ENCODE results near the gene LRRC47.

Gene LRRC47

GRCh38 chr1:3831689-3832088 lies 35.4 kb upstream of the LRRC47 start:
- peaks cover 23 to 76% of the 10 kb centered on the region in 2 donors for H3K36me3 ChIP-seq (replicated peaks in 1 of 2; ENCODE audit: control insufficient read depth in 2 of 2, insufficient read depth in 2 of 2, low read length in 2 of 2)
- no peak overlapping the region for H2BK15ac ChIP-seq (ENCODE audit: low read length)
- H4K91ac ChIP-seq (ENCODE audit: low read depth, low read length, poor library complexity) = no peak overlapping the region
- H3K4me3 ChIP-seq (ENCODE audit: low read length in 2 of 2) = no peak overlapping the region
- no peak overlapping the region for H2BK120ac ChIP-seq (ENCODE audit: low read depth, low read length)
- no peaks in the 10 kb centered on the region for H3K9me3 ChIP-seq (replicated peaks in 1 of 2; ENCODE audit: control insufficient read depth in 2 of 2, insufficient read depth in 1 of 2, low read depth in 1 of 2, low read length in 2 of 2)
- no peak overlapping the region for H3K4ac ChIP-seq (ENCODE audit: low read length)
- H3K27ac ChIP-seq (replicated peaks; ENCODE audit: low read length) = no peak overlapping the region
- no peaks in the 10 kb centered on the region for H3K79me1 ChIP-seq (ENCODE audit: low read depth, low read length)
- no peak overlapping the region for H2AFZ ChIP-seq (ENCODE audit: low read length)
- H3K14ac ChIP-seq (ENCODE audit: low read length) = no peak overlapping the region
- no CpG with 5 or more reads among the region's 6 CpGs for WGBS, 2 donors (ENCODE audit: extremely low coverage in 2 of 2, insufficient read length in 2 of 2, insufficient replicate concordance in 1 of 2)
- no peak overlapping the region for H4K8ac ChIP-seq (ENCODE audit: low read depth, low read length)
- no peak overlapping the region for H3K23ac ChIP-seq (ENCODE audit: low read depth, low read length, poor library complexity)
- no peaks in the 10 kb centered on the region for H3K27me3 ChIP-seq (ENCODE audit: control insufficient read depth in 3 of 3, insufficient read depth in 3 of 3, low read depth in 1 of 3, low read length in 3 of 3)
- H3K9ac ChIP-seq (ENCODE audit: low read depth, low read length, poor library complexity) = no peak overlapping the region
- no peak overlapping the region for H2BK5ac ChIP-seq (ENCODE audit: low read length)
- H3K18ac ChIP-seq (ENCODE audit: low read length) = no peak overlapping the region
- H3K4me2 ChIP-seq (ENCODE audit: insufficient read depth, low read length, poor library complexity, severe bottlenecking) = no peak overlapping the region
- no peaks in the 10 kb centered on the region for H3K4me1 ChIP-seq (ENCODE audit: control insufficient read depth in 2 of 2, insufficient read depth in 1 of 2, low read depth in 1 of 2, low read length in 2 of 2)
- H2AK5ac ChIP-seq (ENCODE audit: low read depth, low read length) = no peak overlapping the region
- DNase-seq (ENCODE audit: low spot score) = no peak
- H2BK12ac ChIP-seq (ENCODE audit: low read length) = no peak overlapping the region

DNA sequence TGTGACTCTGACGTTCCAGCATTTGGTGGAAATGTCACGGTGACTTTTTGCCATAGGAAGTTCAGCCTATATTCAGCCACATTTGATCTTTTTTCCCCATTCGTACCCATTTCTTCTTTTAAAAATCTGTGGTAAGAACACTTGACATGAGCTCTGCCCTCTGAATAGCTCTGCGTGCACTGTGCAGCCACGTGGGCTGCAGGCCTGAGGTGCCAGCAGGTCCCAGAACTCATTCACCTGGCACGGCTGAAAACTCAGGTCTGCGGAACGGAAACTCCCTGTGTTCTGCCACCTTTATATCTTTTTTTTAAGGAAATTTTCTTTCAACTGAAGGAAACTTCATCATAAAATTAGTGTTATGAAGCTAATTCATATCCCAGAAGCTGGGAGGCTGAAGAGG lies 32.1 kb upstream of the LRRC47 start:
- Histone ChIP-seq H2BK15ac (ENCODE audit: low read length) (no peak overlapping the region), H3K14ac (ENCODE audit: low read length) (no peak overlapping the region), H3K4ac (ENCODE audit: low read length) (no peak overlapping the region), H2BK120ac (ENCODE audit: low read depth, low read length) (no peak overlapping the region), H3K9ac (ENCODE audit: low read depth, low read length, poor library complexity) (no peak overlapping the region), H3K18ac (ENCODE audit: low read length) (no peak overlapping the region), H3K9me3 (replicated peaks in 1 of 2; ENCODE audit: control insufficient read depth in 2 of 2, insufficient read depth in 1 of 2, low read depth in 1 of 2, low read length in 2 of 2) (no peaks in the 10 kb centered on the region), H3K36me3 (replicated peaks in 1 of 2; ENCODE audit: control insufficient read depth in 2 of 2, insufficient read depth in 2 of 2, low read length in 2 of 2) (peaks cover 29 to 80% of the 10 kb centered on the region in 2 donors), H2AFZ (ENCODE audit: low read length) (no peak overlapping the region), H4K91ac (ENCODE audit: low read depth, low read length, poor library complexity) (no peak overlapping the region), H3K27ac (replicated peaks; ENCODE audit: low read length) (no peak overlapping the region), H2AK5ac (ENCODE audit: low read depth, low read length) (no peak overlapping the region), H3K79me1 (ENCODE audit: low read depth, low read length) (no peaks in the 10 kb centered on the region), H3K4me1 (ENCODE audit: control insufficient read depth in 2 of 2, insufficient read depth in 1 of 2, low read depth in 1 of 2, low read length in 2 of 2) (no peaks in the 10 kb centered on the region), H3K4me2 (ENCODE audit: insufficient read depth, low read length, poor library complexity, severe bottlenecking) (no peak overlapping the region), H3K23ac (ENCODE audit: low read depth, low read length, poor library complexity) (no peak overlapping the region), H2BK12ac (ENCODE audit: low read length) (no peak overlapping the region), H3K4me3 (ENCODE audit: low read length in 2 of 2) (no peak overlapping the region), H3K27me3 (ENCODE audit: control insufficient read depth in 3 of 3, insufficient read depth in 3 of 3, low read depth in 1 of 3, low read length in 3 of 3) (no peaks in the 10 kb centered on the region), H4K8ac (ENCODE audit: low read depth, low read length) (no peak overlapping the region), H2BK5ac (ENCODE audit: low read length) (no peak overlapping the region)
- WGBS, 2 donors (ENCODE audit: extremely low coverage in 2 of 2, insufficient read length in 2 of 2, insufficient replicate concordance in 1 of 2) = no CpG with 5 or more reads among the region's 8 CpGs
- DNase-seq (ENCODE audit: low spot score) = no peak

GRCh38 chr1:3827813-3828307 lies 31.6 kb upstream of the LRRC47 start:
- H3K4me3 ChIP-seq (ENCODE audit: low read length in 2 of 2) = no peak overlapping the region
- peak overlapping the region; percentile 40 for H3K23ac ChIP-seq (ENCODE audit: low read depth, low read length, poor library complexity)
- H3K9me3 ChIP-seq (replicated peaks in 1 of 2; ENCODE audit: control insufficient read depth in 2 of 2, insufficient read depth in 1 of 2, low read depth in 1 of 2, low read length in 2 of 2) = no peaks in the 10 kb centered on the region
- no peak overlapping the region for H2BK15ac ChIP-seq (ENCODE audit: low read length)
- no peak overlapping the region for H3K27ac ChIP-seq (replicated peaks; ENCODE audit: low read length)
- H3K4me1 ChIP-seq (ENCODE audit: control insufficient read depth in 2 of 2, insufficient read depth in 1 of 2, low read depth in 1 of 2, low read length in 2 of 2) = no peaks in the 10 kb centered on the region
- H3K4me2 ChIP-seq (ENCODE audit: insufficient read depth, low read length, poor library complexity, severe bottlenecking) = no peak overlapping the region
- no peak overlapping the region for H2AFZ ChIP-seq (ENCODE audit: low read length)
- no peaks in the 10 kb centered on the region for H3K79me1 ChIP-seq (ENCODE audit: low read depth, low read length)
- no peak overlapping the region for H3K14ac ChIP-seq (ENCODE audit: low read length)
- WGBS, 2 donors (ENCODE audit: extremely low coverage in 2 of 2, insufficient read length in 2 of 2, insufficient replicate concordance in 1 of 2) = no CpG with 5 or more reads among the region's 14 CpGs
- no peak for DNase-seq (ENCODE audit: low spot score)
- H3K4ac ChIP-seq (ENCODE audit: low read length) = no peak overlapping the region
- H4K91ac ChIP-seq (ENCODE audit: low read depth, low read length, poor library complexity) = no peak overlapping the region
- H3K36me3 ChIP-seq (replicated peaks in 1 of 2; ENCODE audit: control insufficient read depth in 2 of 2, insufficient read depth in 2 of 2, low read length in 2 of 2) = peaks cover 34 to 80% of the 10 kb centered on the region in 2 donors
- no peak overlapping the region for H2AK5ac ChIP-seq (ENCODE audit: low read depth, low read length)
- H2BK12ac ChIP-seq (ENCODE audit: low read length) = no peak overlapping the region
- H3K9ac ChIP-seq (ENCODE audit: low read depth, low read length, poor library complexity) = no peak overlapping the region
- H3K18ac ChIP-seq (ENCODE audit: low read length) = no peak overlapping the region
- no peak overlapping the region for H4K8ac ChIP-seq (ENCODE audit: low read depth, low read length)
- no peak overlapping the region for H2BK120ac ChIP-seq (ENCODE audit: low read depth, low read length)
- no peaks in the 10 kb centered on the region for H3K27me3 ChIP-seq (ENCODE audit: control insufficient read depth in 3 of 3, insufficient read depth in 3 of 3, low read depth in 1 of 3, low read length in 3 of 3)
- no peak overlapping the region for H2BK5ac ChIP-seq (ENCODE audit: low read length)

DNA sequence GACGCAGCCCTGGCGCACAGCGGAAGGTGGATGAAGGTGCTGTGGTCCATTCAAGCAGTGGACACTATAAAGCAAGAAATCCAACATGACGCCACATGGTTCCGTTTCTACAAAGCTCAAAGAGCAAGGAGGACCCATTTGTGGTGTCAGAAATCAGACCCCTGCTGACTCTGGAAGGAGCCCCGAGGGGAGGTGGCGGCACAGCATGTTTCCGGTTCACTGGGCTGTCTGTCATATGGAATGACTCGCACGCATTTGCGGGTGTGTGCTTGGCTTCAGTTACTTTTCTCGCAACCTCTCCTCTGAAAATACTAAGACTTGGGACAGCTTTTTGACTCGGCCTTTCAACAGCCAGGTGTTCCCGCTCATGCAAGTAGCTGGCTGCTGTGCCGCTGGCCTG lies 29.1 kb upstream of the LRRC47 start:
- H3K18ac ChIP-seq (ENCODE audit: low read length) = no peak overlapping the region
- H2BK15ac ChIP-seq (ENCODE audit: low read length) = no peak overlapping the region
- no peaks in the 10 kb centered on the region for H3K9me3 ChIP-seq (replicated peaks in 1 of 2; ENCODE audit: control insufficient read depth in 2 of 2, insufficient read depth in 1 of 2, low read depth in 1 of 2, low read length in 2 of 2)
- WGBS, 2 donors (ENCODE audit: extremely low coverage in 2 of 2, insufficient read length in 2 of 2, insufficient replicate concordance in 1 of 2) = no CpG with 5 or more reads among the region's 15 CpGs
- H4K8ac ChIP-seq (ENCODE audit: low read depth, low read length) = no peak overlapping the region
- no peaks in the 10 kb centered on the region for H3K79me1 ChIP-seq (ENCODE audit: low read depth, low read length)
- H3K9ac ChIP-seq (ENCODE audit: low read depth, low read length, poor library complexity) = no peak overlapping the region
- H3K27ac ChIP-seq (replicated peaks; ENCODE audit: low read length) = no peak overlapping the region
- no peak overlapping the region for H2AK5ac ChIP-seq (ENCODE audit: low read depth, low read length)
- no peak overlapping the region for H2BK5ac ChIP-seq (ENCODE audit: low read length)
- no peak overlapping the region for H3K4me2 ChIP-seq (ENCODE audit: insufficient read depth, low read length, poor library complexity, severe bottlenecking)
- no peak overlapping the region for H3K4ac ChIP-seq (ENCODE audit: low read length)
- peaks cover 36 to 80% of the 10 kb centered on the region in 2 donors for H3K36me3 ChIP-seq (replicated peaks in 1 of 2; ENCODE audit: control insufficient read depth in 2 of 2, insufficient read depth in 2 of 2, low read length in 2 of 2)
- no peaks in the 10 kb centered on the region for H3K4me1 ChIP-seq (ENCODE audit: control insufficient read depth in 2 of 2, insufficient read depth in 1 of 2, low read depth in 1 of 2, low read length in 2 of 2)
- no peak overlapping the region for H2AFZ ChIP-seq (ENCODE audit: low read length)
- no peak for DNase-seq (ENCODE audit: low spot score)
- no peak overlapping the region for H2BK12ac ChIP-seq (ENCODE audit: low read length)
- H2BK120ac ChIP-seq (ENCODE audit: low read depth, low read length) = no peak overlapping the region
- H3K4me3 ChIP-seq (ENCODE audit: low read length in 2 of 2) = no peak overlapping the region
- H4K91ac ChIP-seq (ENCODE audit: low read depth, low read length, poor library complexity) = no peak overlapping the region
- H3K14ac ChIP-seq (ENCODE audit: low read length) = no peak overlapping the region
- H3K27me3 ChIP-seq (ENCODE audit: control insufficient read depth in 3 of 3, insufficient read depth in 3 of 3, low read depth in 1 of 3, low read length in 3 of 3) = no peaks in the 10 kb centered on the region
- H3K23ac ChIP-seq (ENCODE audit: low read depth, low read length, poor library complexity) = no peak overlapping the region

All from neuronal stem cell (in vitro differentiated cells).